ENCODE measurements around the gene IGSF8.

DNA sequence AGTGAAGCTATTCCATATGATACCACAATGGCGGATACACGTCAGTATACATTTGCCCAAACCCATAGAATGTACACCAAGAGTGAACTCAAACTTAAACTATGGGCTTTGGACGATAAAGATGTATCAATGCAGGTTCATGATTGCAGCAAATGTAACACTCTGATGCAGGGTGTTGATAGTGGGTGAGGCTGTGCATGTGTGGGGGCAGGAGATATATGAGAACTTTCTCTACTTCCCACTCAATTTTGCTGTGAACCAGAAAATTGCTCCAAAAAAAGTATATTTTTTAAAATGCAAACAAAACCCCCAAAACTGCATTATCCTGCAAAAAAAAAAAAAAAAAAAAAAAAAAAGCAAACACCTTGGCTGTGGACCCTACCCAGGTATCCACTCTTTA, 20.5 kb upstream of the IGSF8 start:
- TF ChIP-seq EZH2 (IDR thresholded peaks at IDR 0.05) = no peak
- TF ChIP-seq POLR2AphosphoS5 (IDR thresholded peaks at IDR 0.05; ENCODE audit: borderline replicate concordance, low read depth, low read length) = no peak

Data from SK-N-MC (cell line).